GM19328 (cell line): Measurements from ENCODE around the gene RBBP8NL.

Source experiments
- ATAC-seq: cut with Tn5 transposase; IDR thresholded peaks from one replicate; pipeline ENCODE4 v1.9.1; 2021; ENCODE audit warnings: mild to moderate bottlenecking, moderate library complexity; ENCODE audit not compliant: unreplicated experiment

Gene RBBP8NL

DNA sequence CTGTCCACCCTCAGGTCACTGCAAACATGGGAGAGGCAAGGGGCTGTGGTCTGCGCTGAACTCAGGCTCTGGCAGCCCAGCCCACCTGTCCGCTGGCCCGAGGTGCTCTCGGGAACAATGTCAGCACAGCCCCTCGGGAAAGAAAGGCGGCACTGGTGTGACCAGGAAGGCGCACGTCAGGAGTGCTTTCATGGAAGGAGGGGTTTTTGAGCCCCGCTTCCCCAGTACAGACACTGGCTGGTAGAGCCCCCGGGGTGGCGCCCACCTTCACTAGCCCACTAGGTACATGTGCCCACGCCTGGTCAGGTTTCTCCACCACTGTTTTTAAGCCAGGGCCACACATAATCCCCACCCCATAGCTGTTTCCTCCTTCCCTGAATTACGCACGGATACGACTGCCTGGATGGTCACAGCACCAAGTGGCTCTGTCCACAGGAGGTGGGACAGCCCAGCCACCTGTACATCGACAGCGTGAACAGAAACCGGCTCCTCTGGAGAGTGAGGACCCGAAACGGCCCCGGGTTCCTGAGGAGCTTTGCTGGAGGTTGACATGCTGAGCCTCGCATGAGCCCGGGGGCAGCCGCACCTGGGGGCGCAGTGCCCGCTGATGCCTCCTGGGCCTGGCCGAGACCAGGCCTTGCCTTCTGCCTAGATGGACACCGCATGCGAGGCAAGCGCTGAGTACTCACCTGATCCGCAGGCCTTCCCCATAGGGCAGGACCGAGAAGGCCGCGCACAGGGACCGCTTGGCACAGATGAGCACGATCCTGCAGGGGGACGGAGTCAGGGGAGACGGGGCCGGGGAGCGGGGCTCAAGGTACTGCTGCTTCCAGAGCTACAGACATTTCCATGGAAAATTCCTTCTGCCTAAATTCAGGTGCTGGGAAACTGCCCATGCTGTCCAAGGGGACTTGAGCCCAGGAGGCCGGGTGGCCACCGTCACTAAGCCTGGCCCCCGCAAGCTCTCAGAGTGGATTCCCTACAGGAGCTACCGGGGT is 32.8 kb downstream of the RBBP8NL start:
- no peak for ATAC-seq

DNA sequence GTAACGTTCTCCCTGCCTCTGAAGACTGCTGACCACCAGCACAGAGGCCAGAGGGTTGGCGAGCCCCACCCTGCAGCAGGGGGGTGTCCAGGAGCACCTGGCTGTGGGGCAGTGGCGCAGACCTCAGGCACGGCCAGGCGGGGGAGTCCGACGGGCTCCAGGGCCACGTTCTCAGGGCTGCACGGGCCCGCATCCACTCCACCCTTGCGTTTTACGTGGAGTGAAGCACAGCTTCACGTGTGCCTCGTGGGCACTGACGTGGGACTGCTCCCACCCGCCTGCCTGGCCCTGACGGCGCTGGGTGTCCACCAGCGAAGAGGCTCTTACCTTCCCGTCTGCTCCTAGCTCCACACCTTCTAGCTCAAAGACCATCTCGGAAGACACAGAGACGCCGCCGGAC is 33.5 kb downstream of the RBBP8NL start:
- no peak for ATAC-seq

DNA sequence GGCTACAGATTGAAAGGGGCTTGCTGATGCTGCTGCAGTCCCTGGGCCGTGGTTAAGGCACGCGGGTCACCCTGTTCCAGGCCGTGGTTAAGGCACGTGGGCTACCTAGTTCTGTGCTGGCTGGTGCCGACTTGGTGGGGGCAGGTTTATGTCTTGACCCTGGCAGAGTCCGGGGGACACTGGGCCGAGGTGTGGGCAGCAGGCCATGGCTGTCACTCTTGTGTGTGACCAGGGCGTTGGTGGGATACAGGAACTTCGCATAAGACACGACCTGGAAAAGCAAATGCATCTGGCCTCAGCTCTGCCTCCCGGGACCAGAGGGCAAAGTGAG is 34.0 kb downstream of the RBBP8NL start:
- ATAC-seq: no peak

DNA sequence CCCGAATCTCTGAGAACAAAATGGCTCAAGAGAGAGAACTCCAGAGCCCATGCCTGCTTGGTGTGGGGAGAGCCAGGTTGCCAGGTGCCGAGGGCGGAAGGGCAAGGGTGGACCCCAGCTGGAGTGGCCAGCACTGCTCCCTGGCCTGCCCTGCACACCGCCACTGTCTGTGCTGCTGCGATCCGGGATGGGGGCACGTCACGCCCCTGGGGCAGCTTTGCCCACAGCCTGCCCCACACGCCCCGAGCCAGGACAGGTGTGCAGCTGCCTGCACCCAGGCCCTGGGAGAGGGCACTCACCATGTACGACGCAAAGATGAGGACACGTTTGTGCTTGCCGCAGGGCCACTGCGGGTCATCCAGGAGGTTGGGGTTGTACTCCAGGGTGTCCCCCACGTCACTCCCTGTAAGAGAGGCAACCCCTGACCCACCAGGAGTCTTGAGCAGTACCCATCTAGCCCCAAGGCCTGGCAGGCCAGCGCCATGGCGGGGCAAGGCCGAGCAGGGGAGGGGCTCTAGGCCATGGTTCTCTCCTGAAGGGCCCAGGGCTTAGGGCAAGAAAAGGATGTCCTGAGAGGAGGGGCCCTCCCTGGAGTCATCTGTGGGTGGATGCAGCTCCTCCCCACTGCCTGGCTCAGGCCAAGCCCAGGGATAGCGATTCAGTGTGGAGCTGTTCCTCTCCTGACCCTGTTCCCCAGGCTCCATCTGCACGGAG is 34.6 kb downstream of the RBBP8NL start:
- no peak for ATAC-seq

DNA sequence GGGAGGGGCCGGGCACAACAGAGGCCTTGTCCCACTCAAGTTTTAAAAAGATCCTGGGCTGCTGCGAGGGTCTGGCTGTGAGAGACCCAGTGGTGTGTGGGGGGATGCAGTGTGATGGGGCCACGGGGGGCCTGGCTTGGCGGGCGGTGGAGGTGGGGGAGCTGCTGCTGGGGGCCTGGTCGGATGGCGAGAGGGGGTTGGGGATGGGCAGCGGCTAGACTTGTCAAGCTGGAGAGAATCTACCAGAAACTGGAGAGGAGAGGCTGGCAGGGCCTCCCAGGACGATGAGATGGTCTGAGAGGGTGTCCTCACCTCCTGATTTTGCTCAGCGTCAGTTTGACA is 35.3 kb downstream of the RBBP8NL start:
- no peak for ATAC-seq

DNA sequence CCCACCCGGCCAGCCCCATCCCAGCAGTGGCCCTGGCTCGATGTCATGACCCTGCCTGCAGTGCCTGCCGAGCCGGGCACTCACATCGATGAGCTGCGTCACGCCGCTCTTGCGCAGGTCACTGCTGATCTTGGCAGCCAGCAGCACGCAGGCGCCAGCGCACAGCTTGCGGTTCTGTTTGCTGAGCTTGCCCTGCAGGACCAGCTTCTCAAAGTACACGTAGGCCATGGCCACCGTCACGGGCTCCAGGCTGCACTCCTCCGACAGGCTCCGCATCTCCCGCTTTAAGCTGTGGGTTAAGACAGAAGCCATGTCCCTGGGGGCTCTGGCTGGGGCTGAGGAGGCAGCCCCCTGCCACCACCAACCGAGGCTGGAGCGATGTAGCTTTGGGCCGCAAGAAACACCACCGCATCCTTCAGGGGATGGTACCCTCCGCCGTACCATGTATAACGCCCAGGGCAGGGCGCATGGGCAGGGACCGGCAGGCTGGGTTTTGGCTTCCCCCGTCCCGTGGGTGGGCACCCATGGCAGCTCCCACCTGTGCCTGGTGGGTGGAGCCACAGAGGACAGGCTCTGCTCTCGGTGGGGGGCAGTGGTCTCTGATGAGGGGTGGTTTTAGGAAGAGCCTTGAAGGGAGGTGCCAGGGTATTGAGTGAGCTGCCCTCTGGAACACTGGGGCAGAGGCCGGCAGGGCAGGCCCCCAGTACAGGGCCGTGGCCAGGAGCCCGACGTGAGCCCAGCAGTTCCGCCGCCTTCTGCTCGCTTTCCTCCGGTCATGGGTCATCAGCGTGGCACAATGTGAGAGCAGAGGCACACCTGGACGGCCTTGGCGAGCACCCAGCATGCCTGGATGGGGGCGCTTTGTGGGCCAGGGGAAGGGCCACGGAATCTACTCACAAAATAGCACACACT is 35.9 kb downstream of the RBBP8NL start:
- no peak for ATAC-seq

DNA sequence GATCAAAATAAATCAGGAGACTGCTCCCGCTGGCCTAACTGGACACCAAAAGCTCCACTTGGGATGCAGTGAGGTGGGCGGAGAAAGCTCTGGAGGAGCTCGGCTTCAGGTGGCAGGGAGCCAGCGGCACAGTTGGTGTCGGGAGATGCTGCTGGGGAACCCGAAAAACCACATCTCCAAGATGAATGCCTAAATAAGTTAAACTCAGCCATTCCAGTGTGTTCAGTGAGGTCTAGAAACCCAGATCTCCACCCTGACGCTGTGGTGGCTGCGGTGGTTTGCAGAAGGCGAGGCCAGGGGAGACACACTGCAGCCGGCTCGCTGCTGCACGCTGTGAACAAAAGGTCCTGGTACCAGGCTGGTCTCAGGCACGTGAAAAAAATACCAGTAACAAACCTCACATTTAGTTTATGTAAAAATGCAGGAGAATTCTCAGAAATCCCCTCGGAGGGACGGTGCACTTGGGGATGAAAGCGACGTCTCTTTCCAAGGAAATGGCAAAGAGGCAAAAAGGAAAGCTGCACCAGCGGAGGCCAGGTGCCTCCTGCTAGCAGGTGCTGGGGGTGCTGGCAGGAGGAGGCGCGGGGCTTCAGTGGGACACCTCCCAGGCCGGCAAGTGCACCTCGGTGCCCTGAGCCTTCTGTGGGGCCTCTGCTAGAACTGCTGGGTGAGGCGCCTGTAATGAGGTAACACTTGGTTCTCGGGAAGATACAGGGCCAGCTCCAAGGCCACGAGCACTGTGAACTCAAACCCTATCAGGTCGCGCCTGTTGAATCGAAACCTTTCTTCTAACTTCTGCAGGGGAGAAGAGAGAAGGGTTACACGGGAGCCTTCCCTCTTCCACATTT is 36.8 kb downstream of the RBBP8NL start:
- no peak for ATAC-seq

DNA sequence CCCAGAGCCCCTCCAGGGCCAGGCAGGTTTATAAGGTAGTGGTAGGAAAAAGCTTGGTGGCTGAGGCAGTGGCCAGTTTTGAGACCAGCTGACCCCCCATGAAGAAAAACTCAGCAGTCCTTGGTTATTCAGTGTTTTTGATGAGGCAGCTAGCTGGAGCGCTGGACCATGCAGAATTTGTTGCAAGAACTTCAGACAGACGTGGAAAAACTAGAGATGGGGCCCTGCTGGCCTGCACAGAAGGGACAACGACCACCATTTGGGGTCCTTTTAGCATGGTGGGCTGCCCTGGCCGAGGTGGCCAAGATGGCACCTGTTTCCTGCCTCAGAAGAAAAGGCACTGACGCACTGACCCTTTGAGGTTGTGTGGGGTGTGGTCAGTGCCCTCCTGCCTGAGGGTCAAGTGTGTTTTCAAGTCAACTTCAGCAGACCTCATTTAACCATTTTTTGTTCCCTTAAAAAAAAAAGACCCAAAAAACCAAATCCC is 37.7 kb downstream of the RBBP8NL start:
- no peak for ATAC-seq

DNA sequence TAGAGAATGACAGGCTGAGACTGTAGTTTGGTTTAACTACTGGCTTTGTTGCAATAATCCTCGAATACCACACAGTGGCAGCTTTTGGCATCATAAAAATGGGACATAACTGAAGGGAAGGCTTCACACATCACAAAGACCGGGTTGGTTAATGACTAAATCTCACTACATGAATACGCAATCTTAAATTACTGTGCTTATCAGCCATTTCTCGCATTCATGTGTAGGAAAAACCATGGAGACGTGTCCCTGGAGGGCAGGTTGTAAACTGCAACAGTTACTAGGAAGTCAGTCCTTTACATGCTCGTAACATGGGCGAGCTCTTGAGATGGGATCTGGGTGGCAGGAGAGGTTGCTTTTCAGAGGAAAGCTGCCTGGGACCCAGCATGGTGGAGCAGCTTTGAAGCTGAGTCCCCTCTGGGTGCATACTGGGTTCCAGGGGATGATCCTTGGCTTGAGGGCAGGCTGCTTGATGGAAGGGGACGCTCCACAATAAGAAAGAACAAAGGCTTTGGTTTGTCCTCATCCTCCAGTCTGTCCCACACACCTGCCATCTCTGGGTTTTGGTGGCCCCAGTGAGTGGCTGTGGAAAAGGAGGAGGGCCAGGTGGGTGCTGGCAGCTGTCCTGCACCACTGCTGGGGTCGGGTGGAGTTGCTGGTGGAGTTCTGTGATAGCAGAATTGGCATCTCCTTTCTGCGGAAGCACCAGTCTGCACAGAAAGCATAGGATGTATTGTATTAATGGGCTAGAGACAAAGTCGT is 38.3 kb downstream of the RBBP8NL start:
- ATAC-seq: no peak

DNA sequence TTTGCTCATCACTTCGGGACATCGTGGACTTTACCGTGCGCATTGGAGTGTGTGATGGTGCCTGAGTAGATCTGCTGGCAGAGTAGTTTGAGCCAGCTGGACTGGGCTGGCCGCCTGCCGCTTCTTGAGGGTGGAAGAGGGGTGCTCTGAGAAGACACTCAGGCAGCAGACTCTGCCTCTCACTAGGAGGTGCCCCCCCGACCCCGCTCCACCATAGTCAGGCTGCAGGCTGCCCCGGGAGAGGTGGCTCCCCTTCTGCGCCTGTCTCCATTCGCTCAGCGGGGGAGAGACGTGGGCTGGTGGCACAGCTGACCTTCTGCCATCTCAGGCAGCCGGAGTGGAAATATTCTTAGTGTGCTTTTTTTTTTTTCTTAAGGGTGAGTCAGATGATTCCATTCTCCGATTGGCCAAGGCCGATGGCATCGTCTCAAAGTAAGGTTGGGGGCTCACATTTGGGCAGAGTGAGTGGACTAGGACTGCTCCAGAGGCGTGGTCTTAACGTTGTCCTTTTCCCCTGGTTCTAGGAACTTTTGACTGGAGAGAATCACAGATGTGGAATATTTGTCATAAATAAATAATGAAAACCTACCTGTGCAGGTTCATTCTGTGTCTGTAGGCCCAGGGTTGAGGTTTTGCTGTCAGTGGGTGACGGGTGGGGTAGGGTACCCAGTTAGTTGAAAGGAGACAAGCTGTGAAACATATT is 39.3 kb downstream of the RBBP8NL start:
- ATAC-seq: no peak

DNA sequence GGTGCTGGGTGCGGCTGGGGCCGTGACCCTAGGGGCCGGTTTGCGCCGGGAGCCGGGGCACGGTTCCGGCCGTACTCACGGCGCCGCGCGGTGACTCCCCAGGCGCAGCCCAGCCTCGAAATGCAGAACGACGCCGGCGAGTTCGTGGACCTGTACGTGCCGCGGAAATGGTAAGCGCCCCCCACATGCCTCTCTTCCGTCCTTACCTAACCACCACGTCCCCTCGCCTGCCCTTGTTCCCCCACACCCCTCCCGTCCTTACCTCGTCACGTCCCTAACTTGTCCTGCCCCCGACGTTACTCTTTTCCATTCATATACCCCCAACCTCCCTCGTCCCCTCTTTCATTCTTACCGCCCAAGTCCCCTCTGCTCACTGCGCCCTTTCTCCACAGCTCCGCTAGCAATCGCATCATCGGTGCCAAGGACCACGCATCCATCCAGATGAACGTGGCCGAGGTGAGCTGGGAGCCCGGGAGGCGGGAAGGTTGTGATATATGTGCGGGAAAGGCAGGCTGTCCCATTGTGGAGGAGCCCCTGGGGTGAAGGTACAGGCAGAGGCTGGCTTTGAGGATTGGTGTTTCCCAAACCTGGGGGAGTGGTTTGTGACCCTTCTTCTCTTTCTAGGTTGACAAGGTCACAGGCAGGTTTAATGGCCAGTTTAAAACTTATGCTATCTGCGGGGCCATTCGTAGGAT is 40.0 kb downstream of the RBBP8NL start:
- no peak for ATAC-seq

DNA sequence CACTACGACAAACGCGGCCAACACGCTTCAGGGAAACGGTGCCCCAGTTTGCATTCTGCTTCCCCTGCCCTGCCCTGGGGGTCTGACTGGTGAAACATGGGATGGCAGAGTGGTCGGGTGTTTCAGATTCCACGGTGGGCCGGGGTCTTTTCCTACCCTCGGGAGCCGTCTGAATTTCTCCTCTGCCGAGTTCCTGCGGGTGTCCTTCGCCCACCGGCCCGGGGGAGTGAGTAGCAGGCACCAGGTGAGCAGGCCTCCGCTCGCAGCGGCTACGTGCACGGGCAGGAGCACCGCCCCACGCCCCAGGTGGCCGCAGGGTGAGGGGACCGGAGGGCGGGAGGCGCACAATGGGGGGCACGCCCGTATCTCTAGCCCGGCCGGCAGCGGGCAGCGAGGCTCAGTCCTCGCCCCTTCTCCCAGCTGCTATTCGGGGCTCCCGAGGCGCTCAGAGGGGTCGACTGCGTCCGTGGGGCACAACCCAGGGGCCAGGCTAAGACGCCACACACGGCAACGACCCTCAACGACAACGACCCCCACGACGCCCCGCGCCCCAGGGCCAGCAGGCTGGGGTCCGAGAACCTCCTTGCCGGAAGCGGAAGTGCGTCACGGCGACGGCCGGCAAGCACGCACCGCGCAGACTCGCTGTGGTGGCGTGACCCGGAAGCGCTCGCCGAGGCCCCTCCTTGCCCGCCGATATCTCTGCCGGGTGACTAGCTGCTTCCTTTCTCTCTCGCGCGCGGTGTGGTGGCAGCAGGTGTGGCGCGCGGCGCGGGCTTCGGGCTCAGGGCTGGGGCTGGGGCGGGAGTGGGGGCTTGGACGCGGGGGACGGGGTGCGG is 40.7 kb downstream of the RBBP8NL start, which contains the start of gene RPS21:
RPS21 (plus strand) TSS at position 721 of the 836 bp plus-strand sequence. CDS start 236 bp downstream, outside the sequence.
- ATAC-seq: no peak

DNA sequence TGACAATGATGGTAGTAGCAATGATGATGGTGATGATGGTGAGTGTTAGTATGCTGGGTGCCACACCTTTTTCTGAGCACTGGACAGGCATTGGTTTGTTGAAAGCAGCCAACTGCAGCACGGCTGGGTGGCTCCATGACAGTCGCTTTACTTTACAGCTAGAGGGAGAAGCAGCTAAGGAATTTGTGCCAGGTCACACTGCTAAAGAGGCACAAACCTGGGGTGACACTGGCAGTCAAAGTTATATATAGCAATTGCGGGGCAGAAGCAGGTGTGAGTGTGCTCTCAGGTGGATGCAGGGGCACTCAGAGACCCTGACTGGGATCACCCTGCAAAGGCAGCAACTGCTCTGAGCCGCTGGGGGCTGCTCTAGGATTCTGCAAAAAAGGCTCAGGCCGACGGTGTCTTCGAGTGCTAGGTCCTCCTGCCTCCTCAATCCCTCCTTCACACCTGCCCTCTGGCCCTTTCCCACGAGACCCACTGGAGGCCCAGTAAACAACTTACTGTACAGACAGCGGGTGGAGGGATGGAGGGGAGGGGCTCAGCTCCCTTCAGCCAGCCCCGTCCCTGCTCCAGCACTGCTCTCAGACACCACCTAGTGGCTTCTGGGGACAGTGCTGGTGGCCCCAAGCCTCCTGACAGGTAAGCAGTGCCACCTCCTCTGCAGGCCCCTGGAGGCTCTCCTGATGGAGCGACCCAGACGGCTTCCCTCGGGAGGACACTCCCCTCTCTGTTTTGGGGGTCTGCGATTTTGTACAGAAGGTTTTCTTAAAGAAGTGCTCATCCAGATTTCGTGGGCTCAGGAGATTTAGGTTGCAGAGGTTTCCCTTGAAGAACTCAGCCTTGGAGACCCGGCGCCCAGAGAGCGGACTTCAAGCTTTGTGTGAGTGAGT is 44.8 kb downstream of the RBBP8NL start:
- peak; percentile 49 for ATAC-seq

DNA sequence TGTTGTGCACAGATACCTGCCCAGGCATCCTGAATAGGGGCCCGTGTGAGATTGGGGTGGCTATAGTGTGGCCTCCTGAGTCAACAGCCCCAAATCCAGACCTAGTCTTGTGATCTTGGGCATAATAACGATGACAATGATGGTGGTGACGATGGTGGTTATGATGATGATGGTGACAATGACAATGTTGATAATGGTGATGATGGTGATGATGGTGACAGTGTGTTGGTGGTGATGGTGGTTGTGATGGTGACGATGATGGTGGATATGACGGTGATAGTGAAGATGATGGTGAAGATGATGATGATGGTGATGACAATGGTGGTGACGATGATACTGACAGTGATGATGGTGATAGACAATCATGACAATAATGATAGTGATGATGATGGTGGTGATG is 45.5 kb downstream of the RBBP8NL start:
- ATAC-seq: no peak

DNA sequence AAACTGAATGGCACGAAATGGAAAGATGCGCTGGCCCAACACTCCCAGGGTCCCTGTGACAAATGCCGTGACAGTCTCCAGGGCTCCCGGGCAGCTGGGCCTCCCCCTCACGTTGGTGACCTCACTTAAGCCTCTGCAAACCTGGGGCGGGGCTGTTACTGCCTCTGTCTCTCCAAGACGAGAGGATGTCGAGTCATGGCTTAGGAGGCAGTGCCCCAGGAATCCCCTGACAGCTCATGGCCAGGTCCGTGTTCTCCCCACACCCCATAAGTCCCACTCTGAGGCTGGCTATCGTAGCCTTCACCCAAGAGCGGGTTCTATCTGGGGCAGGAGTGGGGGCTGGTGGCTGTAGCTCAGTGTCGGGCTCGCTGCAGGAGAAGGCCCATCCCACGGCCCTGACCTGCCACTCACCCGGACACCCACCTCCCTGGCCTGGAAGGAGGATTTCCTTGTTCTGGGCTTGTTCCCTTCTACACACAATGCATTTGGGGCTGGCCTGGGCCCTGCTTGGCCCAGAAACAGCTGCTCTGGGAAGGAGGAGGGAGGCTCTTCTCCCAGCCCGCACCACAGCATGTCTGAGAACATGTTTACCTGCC is 46.0 kb downstream of the RBBP8NL start:
- ATAC-seq: no peak

DNA sequence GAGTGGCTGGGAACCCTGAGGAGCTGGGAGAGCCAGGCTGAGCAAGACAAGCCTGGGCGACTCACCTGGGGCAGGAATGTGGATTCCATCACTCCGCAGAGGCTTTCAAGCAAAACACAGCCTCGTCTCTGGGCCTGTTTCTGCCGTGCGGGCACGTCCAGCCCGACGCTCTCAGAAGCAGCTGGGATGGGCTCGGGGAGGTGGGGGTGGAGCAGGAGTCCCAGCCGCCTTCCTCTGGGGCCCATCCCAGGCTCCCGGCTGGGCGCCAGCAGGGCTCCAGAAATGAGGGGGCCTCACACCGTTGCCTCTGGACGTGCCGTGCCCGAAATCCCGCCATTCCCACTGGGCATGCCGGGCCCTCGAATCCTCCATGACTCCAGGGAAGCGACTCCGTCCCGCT is 49.1 kb downstream of the RBBP8NL start:
- no peak for ATAC-seq
